COR-L47 (cell line): Measurements from ENCODE around the gene MARK2.
A peak's percentile ranks its signal among the peaks of the same experiment; 100 is the strongest.

Experiments
- DNase-seq: peaks from one replicate; lab custom pipeline; 2025; lab: John Stamatoyannopoulos, UW

Gene MARK2

GRCh38 chr11:63882555-63883242 is 43.8 kb downstream of the MARK2 start:
- no peak for DNase-seq

- no peak for DNase-seq
Observed at GRCh38 chr11:63883791-63884190, 44.9 kb downstream of the MARK2 start.

- no peak for DNase-seq
Observed at GRCh38 chr11:63884196-63884932, 45.5 kb downstream of the MARK2 start.

- no peak for DNase-seq
Observed at GRCh38 chr11:63887386-63887999, 48.6 kb downstream of the MARK2 start.

GRCh38 chr11:63888170-63889086 is 49.5 kb downstream of the MARK2 start:
- DNase-seq = peak; percentile 51

- DNase-seq = no peak
Observed at GRCh38 chr11:63889344-63889743, 50.4 kb downstream of the MARK2 start.

- no peak for DNase-seq
Observed at GRCh38 chr11:63890368-63890767, 51.5 kb downstream of the MARK2 start.

- no peak for DNase-seq
Observed at GRCh38 chr11:63892228-63892627, 53.3 kb downstream of the MARK2 start.

- no peak for DNase-seq
Observed at GRCh38 chr11:63893355-63893754, 54.4 kb downstream of the MARK2 start.

GRCh38 chr11:63896071-63896470 is 57.2 kb downstream of the MARK2 start:
- no peak for DNase-seq

GRCh38 chr11:63897459-63898146 is 58.7 kb downstream of the MARK2 start:
- no peak for DNase-seq

GRCh38 chr11:63901660-63902059 is 62.8 kb downstream of the MARK2 start:
- DNase-seq = no peak

GRCh38 chr11:63903884-63904283 is 65.0 kb downstream of the MARK2 start:
- DNase-seq = no peak

GRCh38 chr11:63904743-63905142 is 65.8 kb downstream of the MARK2 start:
- DNase-seq = no peak

GRCh38 chr11:63905179-63905578 is 66.3 kb downstream of the MARK2 start:
- DNase-seq = no peak

GRCh38 chr11:63906087-63906486 is 67.2 kb downstream of the MARK2 start:
- DNase-seq = no peak

- no peak for DNase-seq
Observed at GRCh38 chr11:63906585-63906984, 67.7 kb downstream of the MARK2 start.

- no peak for DNase-seq
Observed at GRCh38 chr11:63907063-63907462, 68.2 kb downstream of the MARK2 start.

GRCh38 chr11:63907808-63908530 is 69.1 kb downstream of the MARK2 start:
- DNase-seq = no peak

GRCh38 chr11:63908631-63909401 is 69.9 kb downstream of the MARK2 start:
- DNase-seq = no peak
